CD4-positive, alpha-beta T cell treated with Interleukin-1 beta for 1 hour (primary cell): ENCODE measurements around the gene CRTC1.

ENCODE experiments used
- DNase-seq, 2 donors: peaks; one replicate each; pipeline ENCODE4 v3.0.0-alpha.2; 2020 to 2022

CRTC1 gene

DNA sequence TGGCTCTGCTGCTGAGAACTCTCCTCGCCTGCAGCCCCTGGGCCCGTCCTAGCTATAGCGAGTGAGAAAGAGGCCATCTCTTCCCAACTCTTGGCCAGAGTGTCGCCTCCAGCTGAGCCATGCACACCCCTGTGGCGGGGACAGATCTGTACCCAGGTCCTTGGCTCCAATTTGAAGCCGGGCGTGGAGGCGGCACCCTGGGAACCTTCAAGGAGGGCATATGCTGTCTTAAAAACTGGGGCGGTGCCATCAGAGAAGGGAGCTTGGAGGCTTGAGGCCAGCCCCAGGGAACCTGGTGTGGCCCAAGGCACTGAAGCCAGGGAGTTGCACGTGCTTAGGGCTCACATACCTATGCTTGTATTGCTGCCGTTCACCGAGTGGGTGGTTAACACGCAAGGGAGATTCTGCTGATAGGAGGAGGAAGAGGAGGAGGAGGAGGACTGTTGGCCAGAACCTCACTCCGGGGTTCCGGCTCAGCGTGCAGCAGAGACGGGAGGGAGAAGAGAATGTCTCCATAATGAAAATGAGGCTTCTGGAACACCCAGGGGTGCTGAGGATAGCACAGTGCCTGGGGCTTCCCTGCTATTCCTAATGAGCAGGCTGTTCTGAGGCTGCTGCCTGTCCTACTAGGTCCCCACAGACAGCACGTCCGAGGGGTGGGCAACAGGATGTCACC lies 67.0 kb downstream of the CRTC1 start:
- DNase-seq, result no peak

DNA sequence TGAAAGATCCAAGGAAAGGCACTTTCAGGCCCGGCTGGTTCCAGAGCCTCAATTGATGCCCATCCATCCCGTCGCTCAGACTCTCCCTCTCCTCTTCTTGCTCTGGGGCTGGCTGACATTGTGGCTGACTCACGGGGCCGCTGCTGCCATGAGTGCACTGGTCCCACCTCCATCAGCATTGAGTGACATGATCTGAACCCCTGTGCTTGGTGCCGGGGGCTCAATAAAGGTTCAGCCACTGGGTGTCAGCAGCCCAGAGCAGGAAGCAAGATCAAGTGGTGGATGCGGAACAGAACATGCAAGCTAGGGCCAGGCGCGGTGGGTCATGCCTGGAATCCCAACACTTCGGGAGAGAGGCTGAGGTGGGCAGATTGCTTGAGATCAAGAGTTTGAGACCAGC lies 68.1 kb downstream of the CRTC1 start:
- DNase-seq, result no peak

DNA sequence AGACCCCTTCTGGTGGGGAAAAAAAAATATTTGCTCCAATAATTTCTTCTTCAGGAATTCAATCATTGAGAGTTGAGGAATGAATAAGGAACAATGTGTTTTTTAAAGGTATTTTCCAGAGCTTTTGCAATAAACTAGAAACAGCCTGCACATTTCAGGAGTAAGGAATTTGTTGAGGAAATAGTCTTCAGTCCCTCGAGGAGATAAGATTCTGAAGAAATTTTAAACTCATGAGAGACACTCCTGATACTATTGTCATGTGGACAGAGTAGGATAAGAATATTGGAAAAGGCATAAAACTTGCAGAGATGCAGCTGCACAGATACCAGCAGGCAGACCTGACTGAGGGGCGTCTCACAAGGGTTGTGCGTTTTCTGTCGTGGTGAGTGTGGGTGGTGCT lies 71.0 kb downstream of the CRTC1 start:
- no peak for DNase-seq

DNA sequence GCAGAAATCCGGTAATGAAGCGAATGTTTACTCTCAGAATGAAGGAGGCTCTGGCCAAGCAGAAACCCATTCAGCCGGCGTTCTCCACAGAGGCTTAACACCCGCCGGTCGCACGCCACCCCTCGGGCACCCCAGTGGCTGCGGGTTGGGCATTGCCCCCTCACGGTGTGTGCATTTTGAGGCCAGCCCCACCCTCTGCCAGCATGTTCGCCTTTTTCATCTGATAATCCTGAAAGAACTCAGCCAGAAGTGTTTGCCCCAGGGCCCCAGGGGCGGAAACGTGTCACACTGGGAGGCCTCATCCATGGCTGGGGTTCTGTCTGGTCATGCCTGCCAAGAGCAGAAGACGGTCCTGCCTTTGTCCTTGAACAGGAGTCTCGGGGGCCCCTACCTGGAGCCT lies 73.4 kb downstream of the CRTC1 start:
- no peak for DNase-seq

DNA sequence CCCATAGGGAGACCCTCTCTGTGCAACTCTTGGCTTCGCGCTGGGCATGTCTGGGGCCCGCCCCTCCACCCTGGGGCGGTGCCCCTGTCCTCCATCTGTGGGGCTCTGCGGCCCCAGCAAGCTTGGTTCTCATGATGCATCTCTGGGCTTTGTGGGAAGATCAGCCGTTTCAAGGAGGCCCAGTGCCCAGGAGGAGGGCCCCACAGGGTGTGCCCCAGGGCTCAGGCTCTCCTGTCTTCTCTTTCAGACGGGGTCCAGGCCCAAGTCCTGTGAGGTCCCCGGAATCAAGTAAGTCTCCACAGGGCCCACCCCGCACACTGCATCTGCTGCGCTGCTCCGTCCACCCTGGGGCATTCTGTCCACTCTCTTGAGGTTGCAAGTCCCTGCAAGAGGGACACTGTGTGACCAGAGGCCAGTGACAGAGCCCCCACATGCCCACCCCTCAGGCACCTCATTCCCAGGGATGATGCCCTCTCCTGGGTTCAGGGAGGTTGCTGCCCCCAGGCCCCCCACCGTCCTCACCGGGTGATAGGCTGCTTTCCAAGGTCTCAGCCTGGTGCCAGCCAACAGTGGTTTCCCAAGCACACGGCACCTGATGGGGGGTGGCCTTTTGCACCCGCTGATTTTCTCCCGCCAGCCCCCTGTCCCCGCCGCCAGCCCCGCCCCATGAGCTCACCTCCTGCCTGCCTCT lies 76.0 kb downstream of the CRTC1 start:
- no peak for DNase-seq

DNA sequence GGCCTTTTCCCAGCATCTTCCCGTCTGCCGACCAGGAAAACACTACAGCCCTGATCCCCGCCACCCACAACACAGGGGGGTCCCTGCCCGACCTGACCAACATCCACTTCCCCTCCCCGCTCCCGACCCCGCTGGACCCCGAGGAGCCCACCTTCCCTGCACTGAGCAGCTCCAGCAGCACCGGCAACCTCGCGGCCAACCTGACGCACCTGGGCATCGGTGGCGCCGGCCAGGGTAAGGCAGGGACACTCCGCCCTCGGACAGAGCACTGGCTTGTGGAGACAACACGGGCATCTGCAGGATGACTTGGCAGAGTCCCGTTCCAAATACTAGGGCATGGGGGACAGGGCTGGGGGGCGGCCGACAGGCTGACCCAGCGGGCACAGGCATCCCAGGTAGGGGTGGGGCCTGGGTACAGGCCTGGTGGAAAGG lies 76.5 kb downstream of the CRTC1 start:
- no peak for DNase-seq

DNA sequence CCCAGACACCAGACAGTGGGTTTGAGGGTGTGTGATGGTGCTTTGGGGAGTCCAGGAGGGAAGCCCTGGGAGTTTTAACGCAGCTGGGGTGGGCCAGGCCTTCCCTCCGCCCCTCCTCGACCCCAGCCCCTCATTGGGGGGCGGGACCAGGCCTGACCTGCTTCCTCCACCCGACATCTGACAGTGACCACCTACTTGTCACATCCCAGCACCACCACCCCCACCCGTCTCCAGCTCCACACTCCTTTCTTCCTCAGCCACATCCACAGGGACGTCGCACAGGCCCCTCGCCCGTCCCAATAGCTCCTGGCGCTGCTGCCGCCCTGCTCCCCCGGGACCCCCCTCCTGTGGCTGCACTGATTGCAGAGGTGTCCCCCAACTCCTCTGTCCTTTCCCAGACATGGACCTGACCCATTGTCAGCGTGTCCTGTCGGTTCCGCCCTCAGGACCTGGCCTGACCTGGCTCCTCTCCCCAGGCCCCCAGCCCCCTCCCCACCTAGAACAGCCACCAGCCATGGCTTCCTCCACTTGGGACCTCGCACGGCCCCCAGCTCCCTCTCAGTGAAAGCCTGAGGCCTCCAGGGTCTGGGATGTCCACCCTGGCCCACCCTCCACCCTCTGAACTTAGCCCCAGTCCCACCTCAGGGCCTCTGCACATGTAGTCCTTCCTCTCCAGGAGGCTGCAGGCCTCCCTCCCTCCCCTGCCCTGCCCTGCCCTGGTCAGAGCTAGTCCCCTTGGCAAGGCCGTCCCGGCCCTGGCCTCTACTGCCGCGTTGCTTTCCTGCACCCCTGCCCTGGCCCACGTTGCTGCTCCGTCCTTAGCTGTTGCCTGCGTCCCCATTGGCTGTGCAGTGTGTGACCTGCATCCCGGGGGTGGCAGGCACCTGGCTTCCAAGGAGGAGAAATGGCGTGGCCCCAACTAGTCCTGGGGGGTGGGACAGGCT lies 77.2 kb downstream of the CRTC1 start:
- no peak for DNase-seq

DNA sequence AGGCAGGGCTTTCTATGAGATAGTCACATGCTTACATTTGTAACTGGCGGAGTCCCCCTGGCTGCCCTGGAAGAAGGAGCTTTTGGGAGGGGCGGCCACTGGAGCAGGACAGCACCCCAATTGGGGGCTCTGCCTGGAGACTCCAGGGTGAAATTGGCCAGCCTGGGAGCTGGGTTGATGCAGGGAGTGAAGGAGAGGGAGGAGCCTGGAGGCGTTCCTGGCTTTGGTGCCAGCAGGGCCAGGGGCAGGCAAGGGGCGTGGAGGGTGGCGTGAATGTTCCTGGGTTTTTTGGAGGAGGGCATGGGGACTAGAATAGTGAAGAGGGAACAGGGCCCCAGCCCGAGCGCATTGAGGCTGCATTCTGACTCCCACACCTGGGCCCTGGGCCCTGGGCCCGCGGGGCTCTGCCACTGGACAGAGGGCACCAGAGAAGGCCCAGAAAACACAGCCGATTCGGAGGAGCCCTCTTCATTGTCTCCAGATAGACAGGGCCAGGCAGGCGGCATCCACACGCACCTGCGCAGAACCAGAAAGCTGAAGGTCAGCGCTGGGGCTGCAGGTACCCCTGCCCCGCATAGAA lies 78.1 kb downstream of the CRTC1 start:
- DNase-seq, result no peak

DNA sequence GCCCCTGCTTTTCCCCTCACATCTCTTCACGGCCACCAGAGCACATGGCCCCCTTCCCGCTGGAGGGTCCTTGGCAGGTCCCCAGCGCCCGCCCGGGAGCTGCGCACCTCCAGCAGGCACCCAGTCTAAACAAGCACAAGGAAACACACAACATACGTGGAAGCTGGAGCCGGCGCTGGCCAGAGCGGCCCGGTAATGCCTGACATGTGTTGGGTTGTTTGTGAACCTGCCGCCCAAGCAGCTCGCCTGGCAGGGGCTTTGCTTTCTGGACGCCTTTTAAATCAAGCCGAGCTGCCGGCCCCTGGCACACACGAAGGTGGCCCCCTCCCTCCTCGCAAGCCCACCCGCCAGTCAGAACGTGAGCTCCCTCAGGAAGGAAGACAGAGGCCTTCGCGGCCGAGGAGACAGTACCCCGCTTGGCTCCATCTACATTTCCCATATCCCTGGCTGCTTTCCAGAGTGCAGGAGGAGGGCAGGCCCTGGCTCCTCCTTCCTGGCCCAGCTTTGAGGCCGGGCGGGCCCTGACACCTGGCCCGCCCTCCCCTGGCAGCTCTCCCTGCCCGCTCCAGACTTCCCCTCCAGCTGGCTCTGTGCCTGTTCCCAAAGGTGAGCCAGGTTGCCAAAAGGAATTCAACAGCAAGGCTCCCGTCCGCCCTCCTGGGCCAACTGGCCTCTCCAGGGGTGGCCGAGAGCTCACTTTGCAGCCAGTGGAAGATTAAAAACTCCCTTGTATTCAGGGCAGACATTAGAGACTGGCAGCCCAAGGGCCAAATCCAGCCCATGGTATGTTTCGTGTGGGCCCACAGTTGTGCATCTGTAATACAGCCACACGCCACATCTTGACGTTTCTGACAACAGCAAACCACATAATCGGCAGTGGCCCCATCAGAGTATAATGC lies 78.9 kb downstream of the CRTC1 start:
- no peak for DNase-seq

DNA sequence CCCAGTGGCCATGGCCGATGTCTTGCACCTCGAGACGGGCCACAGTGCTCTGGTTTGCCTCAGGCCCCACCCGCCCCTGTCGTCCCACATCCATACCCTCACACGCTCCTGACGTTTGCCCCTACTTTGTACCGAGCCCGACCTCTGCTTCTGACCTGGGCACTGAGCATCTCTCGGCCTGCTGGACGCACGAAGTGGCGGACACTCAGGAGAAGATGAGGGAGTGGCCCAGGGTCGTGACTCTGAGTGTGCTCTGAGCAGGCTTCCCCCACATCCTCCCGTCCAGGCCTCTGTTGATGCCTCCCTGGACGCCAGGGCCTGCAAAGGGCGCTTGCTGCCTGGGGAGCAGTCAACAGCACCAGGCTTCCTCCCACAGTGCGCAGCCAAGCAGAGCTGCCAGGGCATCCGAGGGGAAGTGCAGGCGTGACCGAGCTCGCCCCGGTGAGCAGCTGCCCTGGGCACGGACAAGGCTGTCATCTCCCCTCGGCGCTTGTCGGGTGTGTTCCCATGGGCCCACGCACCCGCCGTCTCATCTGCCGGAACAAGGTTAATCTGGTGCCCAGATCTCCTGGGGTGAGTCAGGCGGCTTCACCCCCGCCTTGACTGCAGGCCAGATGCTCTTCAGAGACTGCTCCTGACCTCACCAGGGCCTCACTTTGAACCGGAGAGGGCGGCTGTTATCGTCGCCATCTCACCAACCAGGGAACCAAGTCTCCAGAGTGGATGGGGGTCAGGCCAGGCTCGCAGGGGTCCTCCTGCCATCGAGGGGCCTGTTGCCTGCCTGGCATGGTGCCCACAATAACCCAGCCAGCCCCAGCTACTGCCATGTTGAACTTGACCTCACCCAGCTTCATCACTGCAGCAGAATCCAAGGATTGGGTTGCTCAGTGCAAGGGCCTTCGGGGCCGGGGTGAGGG lies 80.5 kb downstream of the CRTC1 start:
- no peak for DNase-seq

DNA sequence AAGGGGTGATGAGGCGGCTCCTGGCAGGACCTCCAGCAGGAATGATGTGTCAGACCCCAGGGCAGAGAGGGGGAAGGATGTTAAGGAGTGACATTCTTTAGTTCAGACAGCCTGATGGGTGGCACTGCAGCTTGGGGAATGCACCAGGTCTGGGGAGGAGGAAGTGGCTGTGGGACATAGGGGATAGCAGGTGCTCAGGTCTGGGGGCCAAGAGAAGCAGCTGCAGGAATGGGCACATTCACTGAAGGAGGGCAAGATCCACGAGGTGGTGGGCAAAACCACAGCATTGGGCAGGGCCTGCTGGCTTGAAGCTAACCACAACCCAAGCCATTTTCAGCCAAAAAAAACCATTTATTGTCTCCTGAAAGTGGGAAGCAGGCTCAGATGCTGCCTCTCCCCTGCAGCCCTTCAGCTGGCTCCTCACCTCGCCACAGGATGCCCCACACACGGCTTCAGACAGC lies 81.1 kb downstream of the CRTC1 start:
- DNase-seq, result no peak

DNA sequence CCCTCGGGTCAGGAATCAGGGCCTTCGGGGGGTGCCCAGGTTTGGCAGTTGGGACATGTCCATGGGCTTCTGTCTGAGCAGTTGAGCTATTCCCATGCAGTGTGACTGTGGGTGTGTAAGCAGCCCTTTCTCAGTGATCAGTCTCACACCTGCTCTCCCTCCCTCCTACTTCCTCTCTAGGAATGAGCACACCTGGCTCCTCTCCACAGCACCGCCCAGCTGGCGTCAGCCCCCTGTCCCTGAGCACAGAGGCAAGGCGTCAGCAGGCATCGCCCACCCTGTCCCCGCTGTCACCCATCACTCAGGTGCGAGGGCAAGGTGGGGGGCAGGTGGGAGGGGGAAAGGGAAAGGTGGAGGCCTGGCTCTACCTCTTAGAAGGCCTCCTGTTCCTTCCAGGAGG lies 81.7 kb downstream of the CRTC1 start:
- no peak for DNase-seq

DNA sequence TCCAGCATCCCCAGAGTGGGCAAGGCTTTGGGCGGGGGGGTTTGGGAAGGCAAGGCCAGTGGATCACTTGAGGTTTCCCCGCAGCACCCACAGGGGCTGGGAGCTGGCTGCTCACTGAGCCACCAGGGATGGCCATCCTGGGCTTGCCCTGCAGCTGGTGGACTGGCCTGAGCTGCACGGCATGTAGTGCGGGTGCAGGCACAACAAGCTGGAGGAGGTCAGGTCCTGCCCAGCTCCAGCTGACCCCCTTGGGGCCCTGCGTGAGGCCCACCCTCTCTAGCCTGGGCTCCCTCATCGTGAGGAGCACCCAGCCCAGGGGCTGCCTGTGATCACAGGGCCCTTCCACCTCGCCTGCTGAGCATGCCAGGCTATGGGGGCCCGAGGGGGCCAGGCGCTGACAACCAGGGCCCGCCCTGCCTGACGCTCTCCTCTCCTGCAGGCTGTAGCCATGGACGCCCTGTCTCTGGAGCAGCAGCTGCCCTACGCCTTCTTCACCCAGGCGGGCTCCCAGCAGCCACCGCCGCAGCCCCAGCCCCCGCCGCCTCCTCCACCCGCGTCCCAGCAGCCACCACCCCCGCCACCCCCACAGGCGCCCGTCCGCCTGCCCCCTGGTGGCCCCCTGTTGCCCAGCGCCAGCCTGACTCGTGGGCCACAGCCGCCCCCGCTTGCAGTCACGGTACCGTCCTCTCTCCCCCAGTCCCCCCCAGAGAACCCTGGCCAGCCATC lies 84.7 kb downstream of the CRTC1 start:
- no peak for DNase-seq

DNA sequence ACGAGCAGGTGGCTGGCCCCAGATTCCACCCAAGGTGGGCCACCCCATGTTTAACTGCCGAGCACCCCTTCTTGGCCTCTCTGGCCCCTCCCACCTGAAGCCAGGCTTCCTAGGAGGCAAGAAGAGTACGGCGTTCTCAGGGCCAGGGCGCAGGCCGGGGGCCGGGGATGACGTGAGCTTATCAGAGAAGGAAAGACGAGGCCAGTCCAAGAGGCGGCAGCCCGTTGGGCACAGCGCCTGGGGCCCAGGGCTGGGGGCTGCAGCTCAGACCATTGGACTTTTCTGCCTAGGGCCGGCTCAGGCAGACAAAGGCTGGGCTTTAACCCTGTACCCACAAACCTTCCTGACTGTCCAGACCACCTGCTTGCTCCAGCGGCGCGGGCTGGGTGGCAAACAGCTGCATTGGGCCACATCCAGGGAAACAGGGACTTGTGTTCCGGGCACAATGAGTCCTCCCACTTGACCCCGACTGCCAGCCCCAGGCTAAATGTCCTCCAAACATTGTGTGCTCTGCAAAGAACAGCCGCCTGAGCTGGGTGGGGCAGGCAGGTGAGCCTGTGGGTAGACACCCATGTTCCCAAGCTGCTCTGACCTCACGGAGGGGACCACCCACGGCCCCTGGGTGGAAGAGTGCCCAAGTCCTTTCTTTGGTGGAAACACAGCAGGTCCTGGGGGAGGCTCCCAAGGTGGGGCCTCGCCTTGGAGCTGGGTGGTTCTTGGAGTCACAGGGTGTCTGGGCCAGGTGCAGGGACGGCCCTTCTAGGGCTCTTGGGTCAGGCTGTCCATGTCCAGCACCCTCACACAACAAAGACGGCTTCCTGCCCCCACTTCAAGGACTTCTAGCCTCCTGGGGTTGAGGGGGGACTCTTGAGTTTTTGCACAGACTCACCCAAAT lies 85.8 kb downstream of the CRTC1 start:
- DNase-seq, result no peak

DNA sequence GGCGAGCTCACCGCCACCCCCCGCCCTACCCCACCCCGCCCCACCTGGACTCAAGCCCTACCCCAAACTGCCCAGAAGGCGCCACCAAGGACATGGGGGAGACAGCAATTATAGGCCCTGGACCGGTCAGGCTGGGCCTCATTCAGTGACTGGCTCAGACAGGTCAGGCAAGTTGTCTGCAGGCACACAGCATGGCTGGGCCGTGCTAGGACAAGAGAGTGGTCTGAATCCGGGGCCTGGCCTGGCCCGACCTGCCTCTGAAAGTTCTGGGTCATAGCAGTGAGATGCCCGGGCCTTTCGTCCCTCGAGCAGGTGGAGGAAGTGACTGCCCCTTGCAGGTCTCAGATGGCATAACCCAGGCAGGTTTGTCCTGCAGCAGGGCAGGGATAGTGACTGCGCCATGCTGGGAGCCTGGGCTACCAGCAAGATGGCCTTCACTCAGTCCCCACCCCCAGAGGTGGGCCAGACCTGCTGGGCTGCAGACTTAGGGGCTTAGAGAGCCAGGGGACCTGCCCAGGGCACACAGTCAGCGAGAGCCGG lies 86.6 kb downstream of the CRTC1 start:
- no peak for DNase-seq

DNA sequence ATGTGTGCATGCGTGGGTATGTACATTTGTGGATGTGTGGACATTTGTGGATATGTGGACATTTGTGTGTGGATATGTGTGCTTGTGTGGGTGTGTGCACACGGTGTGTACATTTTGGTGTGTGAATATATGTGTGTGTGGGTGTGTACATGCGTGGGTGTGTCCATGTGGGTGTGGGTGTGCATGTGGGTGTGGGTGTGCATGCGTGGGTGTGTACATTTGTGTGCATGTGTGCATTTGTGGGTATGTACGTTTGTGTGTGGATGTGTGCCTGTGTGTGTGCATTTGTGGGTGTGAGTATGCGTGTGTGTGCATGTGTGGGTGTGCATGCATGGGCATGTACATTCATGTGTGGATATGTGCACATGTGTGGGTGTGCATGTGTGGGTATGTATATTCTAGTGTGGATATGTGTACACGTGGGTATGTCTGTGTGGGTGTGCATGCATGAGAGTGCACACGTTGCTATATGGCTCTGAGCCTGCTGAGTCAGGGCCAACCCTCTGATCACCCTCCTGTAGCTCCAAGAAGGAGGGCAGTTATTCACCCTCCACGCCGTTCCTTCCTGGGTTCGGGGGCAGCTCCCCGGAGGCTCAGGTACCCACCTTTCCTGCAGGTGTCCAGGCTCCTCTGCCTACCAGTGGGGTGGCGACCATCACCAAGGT lies 87.3 kb downstream of the CRTC1 start:
- no peak for DNase-seq

DNA sequence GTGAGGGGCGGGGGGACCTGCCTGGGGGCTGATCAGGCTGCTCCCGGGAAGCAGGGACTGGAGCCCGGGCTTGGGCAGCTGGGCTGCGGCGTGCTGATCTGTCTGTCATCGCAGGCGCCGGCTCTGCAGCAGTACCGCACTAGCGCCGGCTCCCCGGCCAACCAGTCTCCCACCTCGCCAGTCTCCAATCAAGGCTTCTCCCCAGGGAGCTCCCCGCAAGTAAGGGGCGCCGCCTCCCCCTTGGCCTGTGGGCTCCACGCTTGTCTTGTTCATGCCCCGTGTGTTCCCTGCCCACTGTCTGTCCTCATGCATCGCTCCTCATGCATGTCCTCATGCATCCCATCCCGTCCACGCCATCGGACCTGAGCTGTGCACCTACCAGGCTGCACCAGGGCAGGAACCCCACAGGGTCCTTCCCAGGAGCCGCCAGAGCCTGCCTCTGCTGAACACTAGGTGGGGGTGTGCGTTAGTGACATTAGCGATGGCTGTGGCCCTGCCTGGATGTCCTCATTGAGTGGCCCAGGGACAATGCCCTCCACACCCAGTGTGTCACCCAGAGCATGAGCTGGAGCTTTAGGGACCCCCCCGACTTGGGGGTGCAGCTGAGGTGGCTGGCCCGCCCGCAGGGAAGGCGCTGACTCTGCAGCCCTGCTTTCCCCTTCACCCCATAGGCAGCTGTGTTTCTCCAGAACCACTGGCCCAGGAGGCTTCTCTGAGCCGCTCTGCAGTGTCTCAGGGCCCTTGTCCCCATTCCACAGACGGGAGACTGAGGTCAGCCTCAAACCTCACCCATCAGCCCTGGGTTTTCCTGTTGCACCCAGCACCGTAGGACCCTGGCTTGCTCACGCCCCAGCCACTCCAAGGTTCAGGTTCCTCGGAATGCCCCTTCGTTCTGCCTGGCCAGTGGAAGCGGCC lies 88.1 kb downstream of the CRTC1 start:
- no peak for DNase-seq
